Measurements from ENCODE around the gene GLP1R.

GRCh38 chr6:39091220-39091619, 42.6 kb downstream of the GLP1R start:
- TF ChIP-seq EZH2 (IDR thresholded peaks at IDR 0.05; ENCODE audit: borderline replicate concordance, low read depth, low read length, poor library complexity, severe bottlenecking) (no peak), CTCF (conservative IDR thresholded peaks at IDR 0.05; ENCODE audit: low read depth, low read length) (no peak)
